ENCODE measurements around the gene C1QTNF9. TPM values are rescaled to one million over a fixed set of nuclear protein-coding genes. Genes with fewer than 3 reads are reported as not detected.
"Not testable (repeated sequence)": the region's sequence is repeated elsewhere in the genome, so short reads cannot be mapped to it uniquely, and the experiment has no call there.

The C1QTNF9 gene, protein sequence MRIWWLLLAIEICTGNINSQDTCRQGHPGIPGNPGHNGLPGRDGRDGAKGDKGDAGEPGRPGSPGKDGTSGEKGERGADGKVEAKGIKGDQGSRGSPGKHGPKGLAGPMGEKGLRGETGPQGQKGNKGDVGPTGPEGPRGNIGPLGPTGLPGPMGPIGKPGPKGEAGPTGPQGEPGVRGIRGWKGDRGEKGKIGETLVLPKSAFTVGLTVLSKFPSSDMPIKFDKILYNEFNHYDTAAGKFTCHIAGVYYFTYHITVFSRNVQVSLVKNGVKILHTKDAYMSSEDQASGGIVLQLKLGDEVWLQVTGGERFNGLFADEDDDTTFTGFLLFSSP
- total RNA-seq (2014; rRNA removed; shearing (Covaris generic)): 0.05 TPM in 1 of 2 replicates, not detected in the other

DNA sequence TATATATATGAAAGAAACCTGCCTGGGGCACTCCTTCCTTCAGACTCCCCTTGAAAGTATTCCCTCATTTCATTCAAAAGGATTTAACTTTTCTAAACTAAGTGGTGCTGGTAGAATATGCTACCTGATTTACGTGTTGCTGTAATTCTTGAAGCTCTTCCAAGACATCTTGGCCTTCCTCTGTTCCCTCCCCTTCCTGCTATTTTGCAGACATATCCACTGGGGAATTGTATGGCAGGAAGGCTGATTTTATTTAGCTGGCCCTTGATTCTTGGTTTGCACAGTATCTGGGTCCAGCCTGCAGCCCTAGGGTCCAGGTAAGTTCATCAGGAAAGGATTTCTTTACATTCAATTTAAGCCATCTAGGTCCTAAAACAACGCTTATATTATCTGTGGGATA is at the start of gene C1QTNF9:
Gene C1QTNF9, plus strand, starts transcription at position 281 of the 400 bp plus-strand sequence. CDS start 6,424 bp downstream, outside the sequence.
- not testable (repeated sequence) for H3K27ac ChIP-seq; DNase-seq; H3K27me3 ChIP-seq; H3K4me1 ChIP-seq; H3K4me3 ChIP-seq; H3K36me3 ChIP-seq; H3K9me3 ChIP-seq (replicated peaks)

DNA sequence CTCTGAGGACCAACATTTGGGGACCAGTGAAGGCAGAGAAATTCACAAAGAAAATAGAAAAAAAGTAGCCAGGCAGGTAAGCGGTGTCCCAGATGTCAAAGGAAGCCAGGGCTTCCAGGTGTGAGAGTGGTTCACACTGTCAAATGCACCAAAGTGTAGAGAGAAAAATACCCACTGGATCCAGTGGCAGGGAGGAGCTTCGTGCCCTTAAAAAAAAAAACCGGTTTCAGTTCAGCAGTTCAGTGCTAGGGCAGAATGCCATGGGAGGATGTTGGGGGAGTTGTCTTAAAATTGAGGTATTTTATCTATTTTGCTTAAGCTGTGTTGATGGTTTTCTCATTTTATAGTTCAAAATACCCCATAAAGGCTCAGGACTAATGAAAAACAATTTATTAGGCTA is 47.8 kb upstream of the C1QTNF9 start:
- Histone ChIP-seq H3K9me3 (replicated peaks) (no peaks in the 10 kb centered on the region), H3K4me3 (no peak overlapping the region), H3K27me3 (no peaks in the 10 kb centered on the region), H3K36me3 (0 out of 2 replicates have a peak, but pooled peaks cover 3% of the 10 kb centered on the region), H3K4me1 (no peaks in the 10 kb centered on the region), H3K27ac (no peak overlapping the region)
- no peak for DNase-seq

DNA sequence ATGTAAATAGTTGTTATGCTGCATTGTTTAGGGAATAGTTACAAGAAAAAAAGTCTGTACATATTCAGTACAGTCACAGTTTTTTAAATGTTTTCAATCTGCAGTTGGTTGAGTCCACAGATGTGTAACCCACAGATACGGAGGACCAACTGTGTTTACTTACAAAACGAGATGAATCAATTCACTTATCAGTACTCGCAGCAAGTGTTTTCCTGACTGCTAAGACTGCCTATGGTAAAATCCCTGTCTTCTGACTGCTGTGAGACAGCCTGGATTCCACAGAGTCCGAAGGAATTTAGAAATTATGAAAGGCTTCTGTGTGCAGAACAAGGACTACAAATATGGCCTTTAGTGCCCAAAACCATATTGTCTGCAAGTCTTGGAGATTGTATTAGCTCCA is 45.7 kb upstream of the C1QTNF9 start:
- Histone ChIP-seq H3K4me3 (no peak overlapping the region), H3K36me3 (0 out of 2 replicates have a peak, but pooled peaks cover under 1% of the 10 kb centered on the region), H3K27ac (no peak overlapping the region), H3K9me3 (replicated peaks) (no peaks in the 10 kb centered on the region), H3K27me3 (no peaks in the 10 kb centered on the region), H3K4me1 (no peaks in the 10 kb centered on the region)
- no peak for DNase-seq

DNA sequence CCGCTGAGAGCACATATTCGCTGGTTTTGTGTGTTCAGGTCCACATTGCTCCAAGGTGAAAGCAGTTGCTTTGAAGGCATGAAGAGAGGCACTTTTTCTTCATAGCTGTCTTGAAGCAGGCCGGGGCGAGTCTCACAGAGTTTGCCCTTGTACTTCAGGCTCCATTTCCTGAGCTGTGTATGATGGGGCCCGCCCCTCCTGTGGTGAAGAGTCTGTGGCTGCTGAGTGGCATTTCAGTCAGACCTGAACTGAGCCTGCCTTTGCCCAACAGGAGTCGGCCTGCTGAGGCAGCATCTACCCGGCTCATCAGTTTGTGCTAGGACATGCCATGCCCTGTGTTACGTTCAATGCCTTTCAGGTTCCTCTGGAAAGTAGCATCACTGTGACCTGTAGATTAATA is 44.4 kb upstream of the C1QTNF9 start:
- H3K27me3 ChIP-seq: no peaks in the 10 kb centered on the region
- no peaks in the 10 kb centered on the region for H3K36me3 ChIP-seq
- H3K4me1 ChIP-seq: no peaks in the 10 kb centered on the region
- DNase-seq: no peak
- no peak overlapping the region for H3K4me3 ChIP-seq
- H3K27ac ChIP-seq: no peak overlapping the region
- no peaks in the 10 kb centered on the region for H3K9me3 ChIP-seq (replicated peaks)

DNA sequence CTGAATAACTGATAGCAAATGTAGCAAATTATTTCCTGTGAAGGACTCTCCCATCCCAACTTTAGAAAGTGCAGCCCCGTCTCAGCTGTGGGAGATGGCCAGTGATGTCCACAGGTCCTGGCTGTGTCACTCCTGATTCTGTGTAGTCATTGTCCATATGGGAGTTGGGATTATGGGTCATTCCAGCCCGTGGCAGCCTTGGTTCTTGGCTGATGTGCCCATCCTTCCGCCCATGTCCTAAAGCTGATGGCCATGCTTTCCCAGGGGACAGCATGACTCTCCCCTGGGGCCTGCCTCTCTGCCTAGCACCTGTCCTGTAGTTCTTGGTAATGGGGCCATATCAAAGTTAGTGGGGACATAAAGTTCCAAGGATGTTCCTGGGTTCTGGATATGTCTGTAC is 43.9 kb upstream of the C1QTNF9 start:
- Histone ChIP-seq H3K9me3 (replicated peaks) (no peaks in the 10 kb centered on the region), H3K4me1 (no peaks in the 10 kb centered on the region; the same call in 1 of the 2 replicates), H3K4me3 (no peak overlapping the region), H3K27me3 (no peaks in the 10 kb centered on the region), H3K36me3 (no peaks in the 10 kb centered on the region), H3K27ac (no peak overlapping the region)
- DNase-seq: no peak

DNA sequence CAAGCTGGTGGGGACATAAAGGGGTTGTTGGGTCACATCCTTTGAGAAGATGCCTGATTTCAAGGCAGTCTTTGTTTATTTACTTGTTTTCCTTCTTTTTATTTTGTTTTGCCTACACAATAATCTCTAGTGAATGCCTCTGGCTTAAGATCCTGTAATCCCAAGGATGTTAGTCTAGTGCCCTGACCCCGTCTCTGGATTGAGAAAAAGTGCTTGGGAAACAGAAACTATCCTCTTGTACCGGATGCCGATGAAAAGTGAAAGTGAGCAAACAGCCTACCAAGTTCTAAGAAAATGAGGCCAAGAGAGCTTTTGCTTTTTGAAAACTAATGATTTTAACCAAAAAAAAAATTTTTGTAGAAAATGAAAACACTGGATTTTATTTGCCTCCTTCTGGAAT is 42.1 kb upstream of the C1QTNF9 start:
- Histone ChIP-seq H3K36me3 (no peaks in the 10 kb centered on the region), H3K4me1 (no peaks in the 10 kb centered on the region; the same call in 1 of the 2 replicates), H3K27me3 (no peaks in the 10 kb centered on the region), H3K4me3 (no peak overlapping the region), H3K9me3 (replicated peaks) (no peaks in the 10 kb centered on the region), H3K27ac (no peak overlapping the region)
- DNase-seq: no peak

DNA sequence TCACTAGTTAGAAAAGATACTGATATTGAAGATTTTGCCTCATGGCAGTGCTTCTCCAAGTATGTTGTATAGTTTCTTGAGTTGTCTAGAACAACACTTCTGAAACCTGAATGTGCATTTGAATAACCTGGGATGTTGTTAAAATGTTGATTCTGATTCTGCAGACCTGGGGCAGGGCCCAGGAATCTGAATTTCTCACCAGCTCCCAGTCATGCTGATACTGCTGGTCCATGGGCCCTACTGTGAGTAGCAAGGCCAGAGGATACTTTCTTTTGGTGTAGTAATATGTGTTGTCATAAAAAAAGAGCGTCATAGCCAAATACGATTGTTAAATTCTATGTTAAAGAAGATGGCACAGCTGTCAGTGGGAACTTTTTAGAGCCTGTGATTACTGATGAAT is 41.6 kb upstream of the C1QTNF9 start:
- H3K27me3 ChIP-seq: no peaks in the 10 kb centered on the region
- no peaks in the 10 kb centered on the region for H3K9me3 ChIP-seq (replicated peaks)
- no peak overlapping the region for H3K4me3 ChIP-seq
- no peak overlapping the region for H3K27ac ChIP-seq
- DNase-seq: no peak
- no peaks in the 10 kb centered on the region; the same call in 1 of the 2 replicates for H3K4me1 ChIP-seq
- no peaks in the 10 kb centered on the region for H3K36me3 ChIP-seq

DNA sequence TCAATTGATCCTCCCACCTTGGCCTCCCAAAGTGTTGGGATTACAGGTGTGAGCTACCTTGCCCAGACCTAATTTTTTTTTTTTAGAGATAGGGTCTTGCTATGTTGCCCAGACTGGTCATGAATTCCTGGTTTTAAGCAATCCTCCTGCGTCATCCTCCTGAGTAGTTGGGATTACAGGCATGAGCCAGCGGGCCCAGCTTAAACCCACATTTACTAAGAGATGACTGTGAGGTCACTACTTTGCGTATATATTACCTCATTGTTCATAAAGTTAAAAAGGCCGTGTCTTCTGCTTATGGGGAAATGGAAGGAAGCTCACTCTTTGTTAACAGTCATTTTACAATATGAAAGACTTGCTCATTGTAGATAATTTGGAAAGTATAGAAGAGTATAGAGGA is 39.6 kb upstream of the C1QTNF9 start:
- Histone ChIP-seq H3K9me3 (replicated peaks) (no peaks in the 10 kb centered on the region), H3K27ac (no peak overlapping the region), H3K4me3 (no peak overlapping the region), H3K4me1 (peaks cover 10% of the 10 kb centered on the region), H3K36me3 (no peaks in the 10 kb centered on the region), H3K27me3 (no peaks in the 10 kb centered on the region)
- DNase-seq: no peak

DNA sequence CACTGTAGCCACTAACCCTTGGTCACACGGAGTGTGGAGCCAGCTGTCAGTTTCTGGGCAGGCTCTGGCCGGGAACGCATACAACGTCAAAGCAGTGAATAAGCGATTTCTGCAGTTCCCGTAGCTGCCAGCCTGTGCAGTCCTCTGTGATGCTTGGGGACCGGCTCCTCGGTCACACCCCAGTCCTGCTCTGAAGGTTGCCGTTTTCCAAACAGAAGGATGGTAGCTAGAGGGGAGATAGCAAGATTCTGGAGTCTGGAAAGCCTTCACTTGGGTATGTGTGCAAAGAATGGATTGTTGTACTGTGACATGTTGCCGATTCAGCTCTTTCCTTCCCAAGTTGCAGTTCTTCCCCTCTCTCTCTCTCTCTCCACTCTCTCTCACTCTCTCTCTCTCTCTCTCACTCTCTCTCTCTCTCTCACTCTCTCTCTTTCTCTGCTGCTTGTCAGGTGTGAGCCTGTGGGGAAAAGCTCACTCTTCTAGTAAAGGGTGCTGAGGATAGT is 38.7 kb upstream of the C1QTNF9 start:
- DNase-seq: peak; percentile 62 to 76

DNA sequence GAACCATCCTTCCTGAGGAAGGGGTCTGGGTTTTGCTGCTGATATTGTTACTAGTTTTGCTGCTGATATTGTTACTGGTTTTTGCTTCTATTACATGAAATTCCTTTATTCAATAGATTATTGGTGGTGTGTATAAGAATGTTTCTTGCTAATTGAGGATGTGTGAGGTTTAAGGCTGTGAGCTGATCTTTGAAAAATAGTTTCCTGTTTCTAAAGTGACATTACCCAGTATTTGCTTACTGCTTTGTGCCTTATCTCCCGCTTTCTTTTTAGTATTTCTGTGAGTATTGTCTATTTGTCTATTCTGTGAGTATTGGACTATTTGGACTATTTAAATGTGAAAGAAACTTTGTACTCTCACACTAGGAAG is 38.2 kb upstream of the C1QTNF9 start:
- H3K27me3 ChIP-seq: no peaks in the 10 kb centered on the region
- peaks cover 16% of the 10 kb centered on the region for H3K4me1 ChIP-seq
- peak overlapping the region; percentile 47 for H3K27ac ChIP-seq
- H3K4me3 ChIP-seq: peak overlapping the region; percentile 58
- H3K36me3 ChIP-seq: no peaks in the 10 kb centered on the region
- no peak for DNase-seq
- no peaks in the 10 kb centered on the region for H3K9me3 ChIP-seq (replicated peaks)

More for the DNA sequence above, 38.7 kb upstream of the C1QTNF9 start:
- peak overlapping the region; percentile 11 for H3K27ac ChIP-seq
- no peaks in the 10 kb centered on the region for H3K9me3 ChIP-seq (replicated peaks)
- peaks cover 16% of the 10 kb centered on the region for H3K4me1 ChIP-seq
- H3K36me3 ChIP-seq: no peaks in the 10 kb centered on the region
- no peaks in the 10 kb centered on the region for H3K27me3 ChIP-seq
- peak overlapping the region; percentile 58 for H3K4me3 ChIP-seq

DNA sequence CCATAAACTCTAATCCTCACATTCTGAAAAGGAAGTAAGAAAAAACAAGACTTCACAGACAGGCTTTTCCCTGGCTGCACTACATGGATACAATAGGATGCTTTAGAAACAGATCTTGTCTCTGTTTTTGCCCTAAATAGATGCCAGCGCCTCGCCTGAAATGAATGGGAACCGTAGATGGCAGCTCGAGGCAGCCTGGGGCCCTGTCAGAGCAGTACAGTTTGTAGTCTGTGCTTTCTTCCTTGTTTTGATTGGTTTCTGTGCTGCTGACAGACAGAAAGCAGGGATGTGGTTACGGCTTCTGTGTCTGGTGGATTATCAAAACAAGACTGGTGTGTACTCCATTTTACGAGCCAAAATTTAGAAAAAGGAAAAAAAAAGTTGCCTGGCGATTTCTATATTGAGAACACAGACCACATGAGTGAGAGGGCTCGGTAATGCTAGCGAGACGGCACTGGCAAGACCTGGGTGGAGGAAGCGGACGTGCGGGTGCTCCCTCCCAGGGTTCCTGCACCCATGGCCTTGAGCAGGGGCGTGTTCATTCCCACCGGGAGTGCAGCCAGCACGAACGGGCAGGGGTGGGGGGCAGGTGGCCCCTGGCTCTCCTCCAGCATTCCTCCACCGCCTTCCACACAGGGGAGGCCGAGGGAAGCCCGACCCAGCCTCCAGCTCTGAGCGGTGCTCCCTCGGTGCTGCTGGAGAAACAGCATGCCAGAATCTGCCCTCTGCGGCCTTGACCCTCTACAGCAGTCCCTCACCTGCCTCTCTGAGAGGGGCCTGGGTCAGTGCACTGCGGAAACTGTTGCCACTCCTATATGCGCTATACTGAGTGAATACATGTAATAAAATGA is 37.6 kb upstream of the C1QTNF9 start:
- Histone ChIP-seq H3K4me3 (peak overlapping the region; percentile 58), H3K27ac (peak overlapping the region; percentile 47), H3K27me3 (no peaks in the 10 kb centered on the region), H3K9me3 (replicated peaks) (no peaks in the 10 kb centered on the region), H3K36me3 (no peaks in the 10 kb centered on the region), H3K4me1 (peaks cover 16% of the 10 kb centered on the region)
- peak; percentile 68 to 73 for DNase-seq

DNA sequence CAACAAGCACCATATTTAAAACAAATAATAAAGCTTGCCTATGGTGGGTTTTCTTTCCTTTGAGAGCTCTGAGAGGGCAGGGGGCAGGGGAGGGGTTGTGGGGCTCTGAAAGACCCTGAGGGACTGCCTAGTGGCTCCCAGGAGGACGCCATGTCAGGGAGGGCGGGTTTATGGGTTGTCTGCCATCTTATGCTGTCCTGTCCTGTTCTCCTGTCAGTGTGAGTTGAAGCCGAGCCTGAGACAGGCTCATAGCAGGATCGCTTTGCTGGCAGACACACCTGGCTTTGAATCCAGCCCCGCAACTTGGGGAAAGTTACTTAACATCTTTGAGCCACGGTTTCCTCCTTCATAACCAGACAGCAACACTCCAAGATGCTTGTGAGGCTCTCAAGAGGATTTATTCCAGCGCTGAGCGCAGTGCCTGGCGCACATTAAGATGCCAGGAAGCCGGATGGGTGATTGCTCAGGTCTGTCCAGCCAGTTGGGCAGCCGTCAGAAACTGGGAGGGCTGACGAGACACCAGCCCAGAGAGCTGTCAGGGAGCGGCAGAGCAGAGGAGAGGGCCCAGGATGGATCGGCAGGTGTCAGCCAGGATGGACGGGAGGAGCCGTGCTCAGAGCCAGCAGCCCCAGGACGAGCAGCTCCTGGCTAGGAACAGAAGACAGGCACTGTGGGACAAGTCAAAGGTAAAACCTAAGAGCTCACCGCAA is 36.8 kb upstream of the C1QTNF9 start:
- peaks cover 16% of the 10 kb centered on the region for H3K4me1 ChIP-seq
- H3K27ac ChIP-seq: peak overlapping the region; percentile 47
- no peaks in the 10 kb centered on the region for H3K9me3 ChIP-seq (replicated peaks)
- H3K4me3 ChIP-seq: peak overlapping the region; percentile 58
- H3K27me3 ChIP-seq: no peaks in the 10 kb centered on the region
- DNase-seq: peak; percentile 41 to 59
- H3K36me3 ChIP-seq: no peaks in the 10 kb centered on the region

DNA sequence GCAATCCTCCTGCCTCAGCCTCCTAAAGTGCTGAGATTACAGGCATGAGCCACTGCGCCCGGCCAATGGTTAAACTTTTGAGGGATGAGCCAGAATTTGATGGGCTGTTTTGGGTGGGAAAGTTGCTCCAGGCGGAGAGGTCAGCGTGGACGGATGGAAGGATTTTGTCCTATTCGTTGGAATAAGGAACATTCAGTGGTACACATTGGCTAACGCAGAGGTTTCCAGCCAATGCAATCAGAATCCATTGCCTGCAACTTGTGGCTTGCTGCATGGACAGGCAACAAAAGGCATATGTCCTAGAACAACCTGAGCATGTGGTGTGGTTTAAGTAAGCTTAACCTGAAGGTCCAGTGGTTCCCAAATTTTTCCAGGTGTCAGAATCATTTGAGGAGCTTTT is 35.5 kb upstream of the C1QTNF9 start:
- Histone ChIP-seq H3K27me3 (no peaks in the 10 kb centered on the region), H3K4me1 (peaks cover 19% of the 10 kb centered on the region), H3K4me3 (no peak overlapping the region), H3K36me3 (no peaks in the 10 kb centered on the region), H3K27ac (peak overlapping the region; percentile 64; the same call in 1 of the 2 replicates), H3K9me3 (replicated peaks) (no peaks in the 10 kb centered on the region)
- DNase-seq: no peak

DNA sequence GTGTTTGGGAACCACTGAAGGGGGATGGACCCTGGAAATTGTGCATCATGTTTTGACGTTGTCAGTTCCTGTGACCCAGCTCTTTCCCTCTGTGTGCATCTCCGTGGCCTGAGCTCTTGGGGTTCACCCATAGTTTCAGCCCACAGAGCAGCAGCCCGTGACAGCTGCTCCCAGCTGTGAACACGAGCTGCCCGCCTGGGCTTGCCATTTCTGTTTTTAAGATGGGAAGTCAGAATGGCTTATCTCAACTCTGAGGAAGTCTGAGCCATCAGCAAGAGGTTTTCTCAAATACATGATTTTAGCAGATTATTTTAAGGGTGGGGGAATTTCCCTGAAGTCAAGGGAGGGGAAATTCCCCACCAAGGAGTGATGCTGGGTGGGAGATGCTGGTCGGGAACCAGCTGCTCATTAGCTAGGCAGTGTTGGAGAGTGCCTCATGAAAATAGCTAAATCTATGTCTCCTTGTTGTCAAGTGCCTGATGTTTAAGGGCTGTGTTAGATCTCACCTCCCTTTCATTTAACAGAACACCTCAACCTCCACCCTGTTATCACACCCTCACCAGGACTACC is 34.8 kb upstream of the C1QTNF9 start:
- Histone ChIP-seq H3K27ac (peak overlapping the region; percentile 64), H3K4me1 (peaks cover 19% of the 10 kb centered on the region)
- peak; percentile 68 to 77 for DNase-seq

More for the DNA sequence above, 34.8 kb upstream of the C1QTNF9 start:
- H3K36me3 ChIP-seq: no peaks in the 10 kb centered on the region
- H3K9me3 ChIP-seq (replicated peaks): no peaks in the 10 kb centered on the region
- no peak overlapping the region for H3K4me3 ChIP-seq
- H3K27me3 ChIP-seq: no peaks in the 10 kb centered on the region

Data from SJCRH30 (cell line).